Right lobe of liver (tissue), 6 donors: Measurements from ENCODE around the gene WDR1. TPM values are rescaled to one million over a fixed set of nuclear protein-coding genes. Genes with fewer than 3 reads are reported as not detected.

Source experiments
- ATAC-seq, 4 donors: fragments of 200-7000 bp; cut with Tn5 transposase; one replicate each; pipeline ENCODE4 v1.9.1; 2020; ENCODE audit warnings: mild to moderate bottlenecking in 4 of 4, moderate library complexity in 4 of 4
- DNase-seq, 3 donors: peaks; one replicate each; pipeline ENCODE4 v3.0.0-alpha.2; 2020
- H3K27ac ChIP-seq, 3 donors: fragments of 200-600 bp; one replicate each; pipeline ENCODE4 v1.8.0; 2022
- H3K27me3 ChIP-seq, 2 donors: fragments of 200-600 bp; one replicate each; pipeline ENCODE4 v1.8.0; 2022
- H3K36me3 ChIP-seq, 4 donors: fragments of 200-600 bp; sonication (generic) in 1 of 4; one replicate each; pipeline versions ENCODE4 v1.5.1 to v1.8.0; 2017 to 2022; ENCODE audit warnings: control low read depth in 1 of 4
- H3K4me1 ChIP-seq, 4 donors: fragments of 200-600 bp; sonication (generic) in 1 of 4; one replicate each; pipeline versions ENCODE4 v1.5.1 to v1.8.0; 2017 to 2022; ENCODE audit warnings: control low read depth in 1 of 4
- H3K4me3 ChIP-seq, 3 donors: fragments of 200-600 bp; one replicate each; pipeline ENCODE4 v1.8.0; 2022
- H3K9me3 ChIP-seq, 4 donors: fragments of 200-600 bp; sonication (generic) in 1 of 4; one replicate each; pipeline versions ENCODE4 v1.5.1 to v1.8.0; 2017 to 2022; ENCODE audit warnings: control low read depth in 1 of 4
- POLR2A ChIP-seq: fragments of 450-650 bp; IDR thresholded peaks from one replicate; pipeline ENCODE4 v1.6.1; 2017; ENCODE audit warnings: antibody characterized with exemption, mild to moderate bottlenecking
- WGBS: methylation state at CpG from one replicate; pipeline ENCODE4 v1.1.6; 2018; ENCODE audit warnings: low coverage, low lambda C conversion rate; ENCODE audit not compliant: insufficient coverage; ENCODE audit errors: missing lambda C conversion rate; 5-methylcytosine and 5-hydroxymethylcytosine counted together
- intact Hi-C, 2 donors: fragments of 100-400 bp; cut with DNase I; formaldehyde crosslinking; loops; one replicate each; pipeline versions ENCODE4 v1.11.2 to v1.14.1; 2022
- total RNA-seq, 6 experiments: library from RNA; depleted of rRNA in 2 of 6; stranded (reverse); fragments of >200 nt in 2 of 6; fragmentation: NEBNext Ultra II Directional in 3 of 6; extraction: Animal tissue kit (Norgen Biotek cat#: 25700) in 3 of 6; gene quantifications; one replicate each; pipeline versions ENCODE4 v1.1.0 to v1.2.4, GENCODE V29; 2016 to 2023
- TF ChIP-seq, protein P1 (sequence below), 4 donors: fragments of 200-600 bp in 3 of 4; fragments of 450-650 bp in 1 of 4; IDR thresholded peaks; one replicate each; pipeline versions ENCODE4 v1.5.1 to v1.8.0; 2016 to 2022; ENCODE audit warnings: antibody characterized with exemption in 4 of 4, mild to moderate bottlenecking in 2 of 4
- donor health status: DM: no; HTN: yes; CAD: no.
- donor health status: DM: no; HTN: no; CAD: no.
- donor health status: DM: no; HTN: no; CAD: no.
- donor health status: DM: no; HTN: yes; CAD: no.
- donor health status: DM: no; HTN: yes; CAD: no.

WDR1 gene
- total RNA-seq, 6 experiments from 2014 or later, result 65.1 to 149 (median 76.4) TPM

- H3K27me3 ChIP-seq, result no peaks in the 10 kb centered on the region
- WGBS, result 39% methylated on average over 5 of the region's 8 CpGs
- intact Hi-C loops, result no loop called here
- H3K4me1 ChIP-seq, result no peaks in the 10 kb centered on the region
- no peak overlapping the region for H3K4me3 ChIP-seq
- ATAC-seq, result no peak
- no peak for DNase-seq
- H3K27ac ChIP-seq, result no peak overlapping the region
- TF ChIP-seq, protein P1, sequence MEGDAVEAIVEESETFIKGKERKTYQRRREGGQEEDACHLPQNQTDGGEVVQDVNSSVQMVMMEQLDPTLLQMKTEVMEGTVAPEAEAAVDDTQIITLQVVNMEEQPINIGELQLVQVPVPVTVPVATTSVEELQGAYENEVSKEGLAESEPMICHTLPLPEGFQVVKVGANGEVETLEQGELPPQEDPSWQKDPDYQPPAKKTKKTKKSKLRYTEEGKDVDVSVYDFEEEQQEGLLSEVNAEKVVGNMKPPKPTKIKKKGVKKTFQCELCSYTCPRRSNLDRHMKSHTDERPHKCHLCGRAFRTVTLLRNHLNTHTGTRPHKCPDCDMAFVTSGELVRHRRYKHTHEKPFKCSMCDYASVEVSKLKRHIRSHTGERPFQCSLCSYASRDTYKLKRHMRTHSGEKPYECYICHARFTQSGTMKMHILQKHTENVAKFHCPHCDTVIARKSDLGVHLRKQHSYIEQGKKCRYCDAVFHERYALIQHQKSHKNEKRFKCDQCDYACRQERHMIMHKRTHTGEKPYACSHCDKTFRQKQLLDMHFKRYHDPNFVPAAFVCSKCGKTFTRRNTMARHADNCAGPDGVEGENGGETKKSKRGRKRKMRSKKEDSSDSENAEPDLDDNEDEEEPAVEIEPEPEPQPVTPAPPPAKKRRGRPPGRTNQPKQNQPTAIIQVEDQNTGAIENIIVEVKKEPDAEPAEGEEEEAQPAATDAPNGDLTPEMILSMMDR (IDR thresholded peaks at IDR 0.05), result no peak
- no peak for TF ChIP-seq POLR2A
- no peaks in the 10 kb centered on the region for H3K36me3 ChIP-seq
- H3K9me3 ChIP-seq, result no peaks in the 10 kb centered on the region
These were observed 62.8 kb downstream of the WDR1 start for GRCh38 chr4:10053635-10054453.

DNA sequence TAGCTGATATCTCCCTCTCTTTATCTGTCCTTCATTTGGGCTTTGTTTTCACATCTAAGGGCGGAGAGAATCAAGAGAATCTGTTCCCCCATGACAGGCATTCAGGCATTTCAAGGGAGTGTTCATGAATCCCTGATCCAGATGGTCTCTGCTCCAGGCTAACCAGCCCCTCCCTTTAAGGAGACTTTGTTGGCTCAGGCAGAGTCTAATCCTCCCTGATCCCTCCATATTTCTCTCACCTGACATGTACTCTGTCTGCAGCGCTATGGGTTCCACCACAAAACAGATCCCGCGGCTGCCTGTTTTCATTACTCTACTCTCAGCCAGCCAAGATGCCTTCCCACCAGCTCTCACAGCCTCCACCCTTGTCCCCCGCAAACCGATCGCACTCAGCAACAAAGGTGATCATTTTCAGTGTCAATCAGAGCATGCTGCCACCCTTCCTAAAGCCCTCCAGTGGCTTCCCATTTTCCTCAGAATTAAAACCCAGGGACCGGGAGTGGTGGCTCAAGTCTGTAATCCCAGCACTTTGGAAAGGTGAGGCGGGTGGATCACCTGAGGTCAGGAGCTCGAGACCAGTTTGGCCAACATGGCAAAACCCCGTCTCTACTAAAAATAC, 65.0 kb downstream of the WDR1 start:
- intact Hi-C loops, result no loop called here
- H3K27me3 ChIP-seq, result no peaks in the 10 kb centered on the region
- no peak overlapping the region for H3K4me3 ChIP-seq
- no peak overlapping the region for H3K27ac ChIP-seq
- no peaks in the 10 kb centered on the region for H3K36me3 ChIP-seq
- ATAC-seq (no peak), DNase-seq (no peak)
- TF ChIP-seq, protein P1 (IDR thresholded peaks at IDR 0.05), result no peak
- no peak for TF ChIP-seq POLR2A
- no peaks in the 10 kb centered on the region for H3K9me3 ChIP-seq
- 86% methylated on average over 9 of the region's 11 CpGs for WGBS
- no peaks in the 10 kb centered on the region for H3K4me1 ChIP-seq

GRCh38 chr4:10050721-10051120, 65.9 kb downstream of the WDR1 start:
- ATAC-seq (no peak), DNase-seq (no peak)
- no peaks in the 10 kb centered on the region for H3K27me3 ChIP-seq
- no peak overlapping the region for H3K4me3 ChIP-seq
- WGBS, result 71% methylated on average over 5 of the region's 5 CpGs
- intact Hi-C loops, result no loop called here
- H3K27ac ChIP-seq, result no peak overlapping the region
- TF ChIP-seq, protein P1 (IDR thresholded peaks at IDR 0.05), result no peak
- no peak for TF ChIP-seq POLR2A
- no peaks in the 10 kb centered on the region for H3K9me3 ChIP-seq
- no peaks in the 10 kb centered on the region for H3K36me3 ChIP-seq
- H3K4me1 ChIP-seq, result no peaks in the 10 kb centered on the region

DNA sequence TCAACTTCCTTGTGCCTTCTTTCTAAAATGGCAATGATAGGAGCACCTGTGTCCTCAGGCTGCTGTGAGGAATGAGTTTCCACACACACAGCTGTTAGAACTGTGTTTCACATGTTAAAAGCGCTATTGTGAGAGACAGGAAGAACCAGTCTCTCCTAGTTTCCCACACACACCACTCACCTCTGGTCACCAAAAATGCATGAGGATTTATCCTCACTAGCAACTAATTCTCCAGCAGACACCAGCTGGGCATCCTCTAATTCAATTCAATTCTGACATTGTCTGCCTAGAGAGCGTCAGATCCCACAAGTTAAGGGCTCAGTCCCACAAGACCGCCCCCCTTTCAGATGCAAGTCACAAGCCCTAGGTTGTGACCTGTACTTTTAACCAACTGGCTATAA, 66.3 kb downstream of the WDR1 start:
- H3K27ac ChIP-seq, result no peak overlapping the region
- H3K4me3 ChIP-seq, result no peak overlapping the region
- WGBS, result 77% methylated on average over 2 of the region's 3 CpGs
- no peaks in the 10 kb centered on the region for H3K36me3 ChIP-seq
- DNase-seq, result no peak
- no peak for ATAC-seq
- no peaks in the 10 kb centered on the region for H3K4me1 ChIP-seq
- H3K27me3 ChIP-seq, result no peaks in the 10 kb centered on the region
- no peaks in the 10 kb centered on the region for H3K9me3 ChIP-seq
- TF ChIP-seq, protein P1 (IDR thresholded peaks at IDR 0.05), result no peak
- no peak for TF ChIP-seq POLR2A
- intact Hi-C loops, result no loop called here
